Vagina (tissue), 2 donors: ENCODE results near the gene AHCYL1. TPM values are rescaled to one million over a fixed set of nuclear protein-coding genes. Genes with fewer than 3 reads are reported as not detected.

Experiments
- DNase-seq, 2 donors: peaks; one replicate each; pipeline ENCODE4 v3.0.0-alpha.2; 2017; ENCODE audit errors: extremely low spot score in 2 of 2
- H3K27ac ChIP-seq: fragments of 200-600 bp; sonication (generic); one replicate; pipeline ENCODE4 v1.5.1; 2019
- H3K27me3 ChIP-seq: fragments of 200-600 bp; sonication (generic); one replicate; pipeline ENCODE4 v1.5.1; 2019
- H3K36me3 ChIP-seq, 2 donors: fragments of 200-600 bp; sonication (generic); one replicate each; pipeline ENCODE4 v1.5.1; 2017 to 2019
- H3K4me1 ChIP-seq: fragments of 200-600 bp; sonication (generic); one replicate; pipeline ENCODE4 v1.5.1; 2019
- H3K4me3 ChIP-seq, 2 donors: fragments of 200-600 bp; sonication (generic); 1 replicate in 1 of 2; 2 replicates in 1 of 2; pipeline ENCODE4 v1.5.1; 2016 to 2019
- H3K9me3 ChIP-seq: fragments of 200-600 bp; sonication (generic); one replicate; pipeline ENCODE4 v1.5.1; 2019
- CTCF ChIP-seq, 3 experiments: fragments of 450-650 bp in 2 of 3; fragments of 200-600 bp in 1 of 3; sonication (generic) in 1 of 3; IDR thresholded peaks; one replicate each; pipeline ENCODE4 v1.5.1; 2017 to 2019; ENCODE audit warnings: antibody characterized with exemption in 3 of 3, mild to moderate bottlenecking in 2 of 3, moderate library complexity in 2 of 3
- POLR2A ChIP-seq, 2 donors: fragments of 450-650 bp; IDR thresholded peaks; one replicate each; pipeline ENCODE4 v1.6.1; 2017; ENCODE audit warnings: antibody characterized with exemption in 2 of 2, mild to moderate bottlenecking in 2 of 2, moderate library complexity in 2 of 2
- POLR2AphosphoS5 ChIP-seq, 2 donors: sonication (generic); formaldehyde crosslinking; IDR thresholded peaks; one replicate each; pipeline ENCODE4 v1.9.0; 2017; ENCODE audit warnings: antibody characterized with exemption in 2 of 2, mild to moderate bottlenecking in 2 of 2, low read depth in 1 of 2; ENCODE audit not compliant: insufficient read depth in 1 of 2
- intact Hi-C: fragments of 100-400 bp; cut with DNase I; formaldehyde crosslinking; loops from one replicate; pipeline ENCODE4 v1.15.1; 2023
- total RNA-seq: library from RNA; depleted of rRNA; stranded (reverse); fragments of >200 nt; gene quantifications from one replicate; pipeline ENCODE4 v1.2.3, GENCODE V29; 2016

Gene AHCYL1
- total RNA-seq, 1 donor from 2014 or later, result 75.6 TPM

DNA sequence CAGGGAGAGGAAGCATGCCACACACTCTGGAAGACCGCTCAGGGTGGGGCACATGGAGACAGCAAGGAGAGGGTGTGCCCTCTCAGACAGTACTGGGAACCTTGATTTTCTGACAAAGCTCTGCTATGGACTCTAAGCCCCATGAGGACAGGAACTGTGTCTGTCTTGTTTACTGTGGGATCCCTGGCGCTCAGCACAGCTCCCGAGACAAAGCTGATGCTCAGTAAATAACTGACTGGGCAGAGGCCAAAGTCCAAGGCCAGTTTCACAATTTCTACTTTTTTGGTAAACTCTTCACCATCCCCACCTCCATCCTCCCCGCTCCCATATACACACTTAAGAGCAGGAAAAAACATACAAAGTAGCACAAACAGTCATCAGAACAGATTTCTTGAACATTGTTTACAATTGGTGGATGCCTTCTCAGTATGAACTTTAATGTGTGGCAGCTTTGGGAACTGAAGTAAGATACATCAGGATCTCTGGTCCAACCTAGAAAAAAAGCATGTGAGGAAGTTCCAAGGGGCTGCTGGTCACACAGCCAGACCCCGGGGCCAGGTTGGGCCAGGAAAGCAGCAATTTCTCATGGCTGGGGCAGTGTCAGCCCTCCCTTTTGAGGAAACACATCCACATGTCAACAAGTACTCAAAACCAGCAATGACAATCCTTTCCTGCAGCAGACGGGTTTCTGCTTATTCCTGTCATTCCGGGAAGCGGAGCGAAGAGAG is 5.6 kb upstream of the AHCYL1 start:
- H3K4me1 ChIP-seq, result peaks cover 50% of the 10 kb centered on the region
- H3K27ac ChIP-seq, result peak overlapping the region; percentile 31
- no peaks in the 10 kb centered on the region for H3K9me3 ChIP-seq
- H3K36me3 ChIP-seq, result no peaks in the 10 kb centered on the region
- H3K4me3 ChIP-seq, result no peak overlapping the region
- intact Hi-C loops, result no loop called here
- TF ChIP-seq POLR2A (IDR thresholded peaks at IDR 0.05) (no peak), CTCF (IDR thresholded peaks at IDR 0.05) (no peak), POLR2AphosphoS5 (IDR thresholded peaks at IDR 0.05; ENCODE audit: insufficient read depth in 1 of 2, low read depth in 1 of 2) (no peak)
- DNase-seq, result no peak
- H3K27me3 ChIP-seq, result no peaks in the 10 kb centered on the region

DNA sequence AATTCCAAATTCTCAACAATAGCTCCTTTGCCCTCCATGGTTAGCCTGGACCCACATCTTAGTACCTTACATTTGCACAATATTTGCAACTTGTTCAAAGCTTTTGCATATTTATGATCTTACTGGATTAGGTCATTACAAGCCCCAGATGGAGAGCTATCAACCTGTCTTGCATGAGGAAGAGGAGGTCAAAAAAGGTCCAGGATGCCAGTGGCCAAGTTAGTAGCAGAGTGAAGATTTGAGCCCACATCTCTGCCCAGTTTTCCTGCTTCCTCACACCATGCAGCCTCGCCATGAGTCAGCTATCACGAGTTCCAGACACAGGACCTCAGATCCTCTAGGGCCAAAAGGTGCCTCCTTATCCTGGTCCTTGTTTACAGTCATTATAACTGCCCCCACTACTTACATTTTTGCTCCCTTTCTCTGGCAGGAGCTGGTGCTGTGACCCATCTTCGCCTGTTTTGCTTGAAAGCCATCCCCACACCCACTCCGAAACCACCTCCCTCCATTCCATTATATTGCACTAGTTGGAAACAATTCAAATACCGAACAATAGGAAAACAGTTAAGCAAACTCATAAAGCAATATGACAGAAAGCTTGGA is 5.0 kb upstream of the AHCYL1 start:
- H3K4me1 ChIP-seq, result peaks cover 55% of the 10 kb centered on the region
- no peak overlapping the region for H3K4me3 ChIP-seq
- TF ChIP-seq POLR2AphosphoS5 (IDR thresholded peaks at IDR 0.05; ENCODE audit: insufficient read depth in 1 of 2, low read depth in 1 of 2) (peak in 1 of 2 donors; percentile 82), CTCF (IDR thresholded peaks at IDR 0.05) (no peak), POLR2A (IDR thresholded peaks at IDR 0.05) (no peak)
- H3K27ac ChIP-seq, result peak overlapping the region; percentile 31
- no peaks in the 10 kb centered on the region for H3K27me3 ChIP-seq
- intact Hi-C loops, result loop anchor here (5.0 to 10.0 kb wide), 3 partner anchors 67 to 345 kb away; partner anchors contain the start of gene CSF1
- no peaks in the 10 kb centered on the region for H3K36me3 ChIP-seq
- peak in 1 of 2 donors; percentile 90 for DNase-seq
- H3K9me3 ChIP-seq, result no peaks in the 10 kb centered on the region

- Histone ChIP-seq H3K4me1 (peaks cover 58% of the 10 kb centered on the region), H3K4me3 (no peak overlapping the region), H3K27ac (peak overlapping the region; percentile 55), H3K36me3 (no peaks in the 10 kb centered on the region), H3K27me3 (no peaks in the 10 kb centered on the region), H3K9me3 (no peaks in the 10 kb centered on the region)
- intact Hi-C loops, result loop anchor here (5.0 to 10.0 kb wide), 3 partner anchors 68 to 346 kb away; partner anchors contain the start of gene CSF1
- DNase-seq, result no peak
- TF ChIP-seq POLR2AphosphoS5 (IDR thresholded peaks at IDR 0.05; ENCODE audit: insufficient read depth in 1 of 2, low read depth in 1 of 2), result no peak
- peak in 1 of 3 experiments; percentile 13 for TF ChIP-seq CTCF (IDR thresholded peaks at IDR 0.05)
- TF ChIP-seq POLR2A (IDR thresholded peaks at IDR 0.05), result no peak
Observed at GRCh38 chr1:109980324-109981003, 4.1 kb upstream of the AHCYL1 start.

DNA sequence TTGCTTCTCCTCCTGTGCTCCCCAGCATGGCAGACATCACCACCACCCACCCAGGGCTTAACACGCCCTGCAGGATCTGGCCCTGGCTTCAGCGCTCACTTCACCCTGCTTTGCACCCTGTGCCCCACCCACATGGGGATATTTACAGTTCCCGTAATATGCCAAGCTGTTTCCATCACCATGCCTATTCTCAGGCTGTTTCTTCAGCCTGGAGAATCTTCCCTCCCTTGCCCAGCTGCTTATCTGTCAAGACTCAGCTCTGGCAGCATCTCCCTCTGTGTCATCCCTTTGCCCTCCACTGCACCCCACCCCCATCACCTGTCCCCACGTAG is 3.6 kb upstream of the AHCYL1 start:
- Histone ChIP-seq H3K9me3 (no peaks in the 10 kb centered on the region), H3K27ac (peak overlapping the region; percentile 55), H3K36me3 (no peaks in the 10 kb centered on the region), H3K4me1 (peaks cover 63% of the 10 kb centered on the region), H3K27me3 (no peaks in the 10 kb centered on the region), H3K4me3 (no peak overlapping the region)
- intact Hi-C loops, result loop anchor here (5.0 to 10.0 kb wide), 3 partner anchors 69 to 346 kb away; partner anchors contain the start of gene CSF1
- DNase-seq, result no peak
- TF ChIP-seq CTCF (IDR thresholded peaks at IDR 0.05) (no peak), POLR2A (IDR thresholded peaks at IDR 0.05) (no peak), POLR2AphosphoS5 (IDR thresholded peaks at IDR 0.05; ENCODE audit: insufficient read depth in 1 of 2, low read depth in 1 of 2) (no peak)
